HG03521 (cell line): ENCODE measurements around the gene ST3GAL4.
A peak's percentile ranks its signal among the peaks of the same experiment; 100 is the strongest.
"Not testable (repeated sequence)": the region's sequence is repeated elsewhere in the genome, so short reads cannot be mapped to it uniquely, and the experiment has no call there.

Experiments
- ATAC-seq: cut with Tn5 transposase; IDR thresholded peaks from one replicate; pipeline ENCODE4 v1.9.1; 2021; ENCODE audit warnings: mild to moderate bottlenecking, moderate library complexity; ENCODE audit not compliant: unreplicated experiment

ST3GAL4 gene

DNA sequence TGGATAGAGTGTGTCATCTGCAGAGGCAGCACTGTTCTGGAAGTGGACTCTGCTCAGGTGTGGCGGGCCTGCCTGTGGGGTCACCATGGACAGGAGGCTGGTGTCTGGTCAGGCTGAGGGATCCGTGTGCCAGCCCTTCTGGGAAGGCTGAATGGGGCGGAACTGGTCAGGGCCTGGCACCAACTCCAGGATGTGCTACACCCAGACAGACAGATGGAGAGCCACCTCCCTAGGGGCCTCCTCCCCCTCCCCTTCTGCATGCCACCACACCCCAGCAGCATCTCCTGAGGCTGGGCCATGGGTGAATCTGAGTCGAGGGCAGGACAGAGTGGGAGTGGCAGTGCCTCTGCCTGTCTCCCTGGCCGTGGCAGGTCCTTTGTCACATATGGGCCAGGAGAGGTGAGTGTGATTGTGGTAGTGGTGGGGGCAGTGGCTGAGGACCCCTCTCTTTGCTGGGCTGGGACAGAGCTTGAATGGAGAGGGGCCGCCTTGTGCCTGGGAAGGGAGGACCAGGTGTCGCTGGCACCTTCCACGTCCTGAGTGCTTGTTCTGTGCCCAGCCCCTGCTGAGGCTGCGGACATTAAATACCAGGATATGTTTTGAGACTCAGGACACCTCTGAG lies 29.1 kb downstream of the ST3GAL4 start:
- ATAC-seq = no peak

DNA sequence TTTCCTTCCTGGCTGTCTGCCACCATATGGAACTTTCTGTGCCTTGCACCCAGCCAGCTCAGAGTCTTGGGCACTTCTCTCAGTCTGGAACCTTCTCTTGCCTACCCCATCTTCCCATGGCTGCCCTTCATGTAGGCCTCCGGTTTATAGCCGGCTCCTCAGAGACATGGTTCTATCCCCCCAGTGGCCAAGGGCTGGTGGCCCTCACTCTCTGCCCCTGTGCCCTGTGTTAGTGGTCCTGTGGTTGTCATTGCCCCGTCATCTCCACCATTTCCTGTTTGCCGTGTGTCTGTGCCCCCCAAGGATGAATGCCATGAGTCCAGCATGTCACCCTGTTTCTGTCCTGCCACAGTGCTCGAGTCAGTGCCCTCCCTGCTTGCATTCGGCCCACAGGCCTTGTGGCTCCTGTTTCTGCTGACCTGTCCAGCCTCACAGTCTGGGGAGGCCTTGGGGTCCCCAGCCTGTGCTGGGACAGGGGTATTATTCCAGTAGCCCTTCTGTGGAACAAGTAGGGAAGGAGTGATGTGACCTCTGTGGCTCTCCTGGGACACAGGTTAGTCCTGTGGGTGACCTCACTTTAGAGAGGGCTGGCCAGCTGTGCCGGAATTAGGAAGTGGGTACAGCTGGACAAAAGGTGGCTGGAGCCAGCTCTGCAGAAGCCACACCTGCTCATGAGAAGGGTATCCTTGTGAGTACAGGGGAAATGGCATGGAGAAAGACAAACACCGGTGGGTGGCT lies 30.7 kb downstream of the ST3GAL4 start:
- ATAC-seq = no peak

DNA sequence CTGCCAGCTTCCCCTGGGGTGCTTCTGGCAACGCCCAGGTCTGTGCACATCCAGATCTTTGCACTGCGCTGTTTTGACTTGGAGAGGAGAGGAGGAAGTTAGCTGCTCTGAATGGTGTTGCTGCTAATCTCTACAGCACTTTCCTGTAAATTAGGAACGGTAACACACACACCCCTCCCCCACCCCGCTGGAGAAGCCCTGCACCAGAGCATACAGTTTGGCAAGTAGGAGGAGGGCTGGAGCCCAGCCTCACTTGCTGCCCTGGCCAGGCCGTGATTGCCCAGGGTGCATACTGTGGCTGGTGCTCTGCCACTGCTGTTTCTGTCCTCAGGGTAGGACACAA lies 31.2 kb downstream of the ST3GAL4 start:
- ATAC-seq = not testable (repeated sequence)

DNA sequence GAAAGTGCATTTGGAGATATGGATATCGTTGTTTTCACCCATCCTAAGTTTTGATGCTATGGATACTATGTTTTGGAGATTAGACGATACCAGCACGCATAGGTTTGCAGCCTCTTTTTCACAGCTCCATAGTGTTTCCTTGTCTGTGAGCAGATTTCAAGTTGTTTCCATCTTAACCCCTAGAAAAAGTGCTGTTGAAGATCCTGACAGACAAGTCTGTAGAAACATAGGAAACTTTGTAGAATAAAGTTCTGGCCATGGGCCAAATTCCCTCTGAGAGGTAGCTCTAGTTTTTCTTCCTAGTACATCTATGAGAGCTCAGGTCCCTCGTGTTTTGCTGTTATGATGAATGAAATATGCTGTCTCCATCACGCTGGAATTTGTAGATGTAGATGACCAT lies 32.4 kb downstream of the ST3GAL4 start:
- ATAC-seq = no peak

DNA sequence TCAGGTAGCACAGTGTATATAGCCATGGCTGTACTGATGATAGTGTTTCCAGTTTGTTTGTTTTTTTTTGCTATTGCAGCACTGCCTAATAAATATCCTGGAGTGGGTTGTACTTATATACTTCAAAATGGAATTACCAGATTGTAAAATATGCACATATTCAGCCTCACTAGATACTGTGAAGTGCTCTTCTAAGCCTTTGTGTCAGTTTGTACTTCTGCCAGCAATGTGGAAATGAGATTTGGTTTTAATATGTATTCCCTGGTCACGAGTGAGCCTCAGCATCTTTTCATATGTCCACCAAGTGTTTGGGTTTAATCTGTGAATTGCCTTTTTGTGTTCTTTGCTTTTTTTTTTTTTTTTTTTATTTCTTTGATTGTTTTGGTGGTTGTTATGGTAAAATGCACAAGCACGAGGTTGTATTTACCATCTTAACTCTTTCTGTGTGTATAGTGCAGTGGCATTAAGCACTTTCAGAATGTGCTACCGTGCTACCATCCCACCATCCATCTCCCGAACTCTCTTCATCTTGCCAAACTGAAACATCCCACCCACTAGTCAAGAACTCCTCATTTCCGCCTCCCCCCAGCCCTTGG lies 34.9 kb downstream of the ST3GAL4 start:
- ATAC-seq = no peak

DNA sequence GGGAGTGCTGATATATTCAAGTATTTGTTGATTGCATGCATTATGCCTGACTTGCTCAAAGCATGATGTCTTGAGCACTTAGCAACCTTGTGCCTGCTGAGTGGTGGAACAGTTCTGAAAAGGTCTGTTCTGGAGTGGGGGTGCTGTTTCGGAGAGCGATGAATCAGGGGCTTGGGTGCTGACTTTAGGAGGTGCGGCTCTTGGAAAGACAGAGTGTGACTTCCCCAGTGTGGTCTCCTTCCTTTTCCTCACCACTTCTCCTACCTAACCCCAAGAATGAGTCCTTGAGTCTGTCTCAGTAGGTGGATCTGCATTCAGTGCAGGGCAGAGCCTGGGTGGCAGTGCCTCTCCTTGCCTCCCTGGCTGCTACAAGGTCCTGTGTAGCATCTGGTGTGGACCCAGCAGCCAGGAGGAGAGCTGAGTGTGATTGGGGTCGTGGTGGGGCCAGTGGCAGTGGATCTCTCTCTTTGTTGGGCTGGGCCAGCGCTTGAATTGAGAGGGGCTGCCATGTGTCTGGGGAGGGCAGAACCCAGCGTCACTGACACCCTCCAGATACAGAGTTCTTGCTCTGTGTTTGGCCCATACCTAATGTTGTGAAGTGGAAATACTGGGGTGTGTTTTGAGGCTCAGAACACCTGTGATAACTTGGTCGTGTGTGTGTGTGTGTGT lies 35.9 kb downstream of the ST3GAL4 start:
- no peak for ATAC-seq

DNA sequence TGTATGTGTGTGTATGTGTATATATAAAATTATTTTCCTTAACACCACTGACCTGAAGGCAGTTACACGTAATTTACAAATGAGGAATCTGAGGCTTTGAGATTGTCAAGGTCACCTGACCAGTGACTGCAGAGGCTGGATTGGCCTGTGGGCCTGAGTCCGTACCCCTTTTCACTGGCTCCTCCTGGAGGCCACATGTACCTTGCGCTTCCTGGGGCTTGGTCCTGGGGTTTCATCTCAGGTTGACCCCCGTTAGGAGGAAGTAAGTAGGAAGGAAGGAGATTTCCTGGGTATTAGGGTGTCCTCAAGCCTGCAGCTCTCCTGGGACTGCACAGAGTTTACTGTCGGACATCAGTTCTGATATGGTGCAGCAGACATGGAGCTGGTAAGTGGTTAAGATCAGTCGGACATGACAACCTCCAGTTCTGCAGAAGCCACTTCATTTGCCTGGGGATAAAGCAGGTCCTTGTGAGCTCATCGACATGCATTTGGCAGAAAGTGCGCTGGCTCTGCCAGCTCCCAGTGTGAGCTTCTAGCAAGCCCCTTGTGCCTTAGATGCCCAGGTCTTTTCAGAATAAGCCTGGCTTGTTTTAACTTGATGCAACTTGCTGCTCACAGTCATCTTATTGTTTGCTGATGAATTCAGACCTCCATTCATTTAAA lies 36.6 kb downstream of the ST3GAL4 start:
- peak; percentile 64 for ATAC-seq

DNA sequence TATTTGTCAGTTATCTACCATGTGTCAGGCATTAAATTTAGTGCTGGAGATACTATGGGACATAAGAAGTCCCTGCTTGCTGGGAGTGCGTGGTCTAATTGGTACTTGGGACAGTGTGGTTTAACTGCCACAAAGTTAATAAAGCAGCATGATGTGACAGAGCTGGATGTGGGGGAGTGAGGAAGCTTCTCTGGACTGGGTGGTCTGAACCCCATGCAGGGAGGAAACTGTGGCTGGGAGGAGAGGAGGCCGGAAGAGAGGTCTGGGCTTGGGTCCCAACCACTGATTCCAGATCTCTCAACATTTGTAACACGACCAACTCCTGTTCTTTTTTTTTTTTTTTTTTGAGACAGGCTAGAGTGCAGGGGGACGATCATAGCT lies 37.1 kb downstream of the ST3GAL4 start:
- no peak for ATAC-seq

DNA sequence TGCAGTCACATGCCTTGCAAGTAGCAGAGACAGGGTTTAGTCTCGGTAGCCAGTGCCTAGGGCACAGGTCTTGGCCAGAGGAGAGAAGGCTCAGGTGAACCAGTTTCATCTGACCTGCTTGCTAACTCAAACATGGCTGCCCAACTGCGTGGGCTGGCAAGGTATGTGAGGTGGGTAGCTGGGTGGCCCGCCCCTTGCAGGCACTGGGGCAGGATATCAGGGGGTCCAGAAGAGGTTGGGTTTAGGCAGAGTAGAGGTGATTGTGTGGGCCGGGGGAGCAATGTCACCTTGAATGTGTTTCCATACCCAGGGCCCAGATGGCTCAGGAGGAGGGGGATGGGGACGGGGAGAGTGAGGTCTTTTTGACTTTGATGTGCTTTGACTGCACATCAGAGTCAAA lies 37.7 kb downstream of the ST3GAL4 start:
- ATAC-seq = no peak

DNA sequence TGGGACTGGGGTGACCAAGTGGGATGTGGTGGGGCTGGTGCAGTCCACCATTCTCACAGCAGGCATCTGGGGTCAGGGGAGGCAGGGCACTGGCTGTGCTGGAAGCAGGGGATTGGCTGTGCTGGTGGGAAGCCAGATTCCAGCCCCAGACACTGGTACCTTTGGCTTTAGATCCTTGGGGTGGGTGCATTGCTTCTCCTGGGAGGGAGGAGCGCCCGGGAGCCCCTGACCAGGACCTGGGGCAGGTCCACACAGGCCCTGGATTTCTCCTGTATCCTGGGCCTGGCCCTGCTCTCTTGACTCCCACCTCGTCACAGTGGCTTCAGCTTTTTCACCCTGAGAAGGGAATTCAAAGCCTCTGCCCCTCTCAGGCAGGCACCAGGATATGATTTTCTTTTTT lies 38.5 kb downstream of the ST3GAL4 start:
- ATAC-seq = no peak

DNA sequence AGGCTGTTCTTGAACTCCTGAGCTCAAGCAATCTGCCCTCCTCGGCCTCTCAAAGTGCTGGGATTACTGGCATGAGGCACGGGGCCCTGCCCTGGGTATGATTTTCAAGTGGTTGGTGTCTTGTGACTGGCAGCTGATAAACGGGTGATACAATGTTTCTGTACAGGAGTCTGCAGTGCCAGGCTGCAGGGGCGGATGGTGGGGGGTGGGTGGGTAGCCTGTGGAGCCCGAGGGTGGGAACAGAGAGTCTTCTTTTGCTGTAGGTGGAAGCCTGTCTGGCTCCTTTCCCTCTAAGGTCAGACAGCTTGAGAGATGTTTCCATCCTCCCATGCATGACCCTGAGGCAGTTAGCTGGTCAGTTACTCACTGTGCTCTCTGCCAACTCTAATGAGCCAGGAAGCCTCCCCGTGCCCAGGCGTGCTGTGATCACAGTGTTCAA lies 39.2 kb downstream of the ST3GAL4 start:
- not testable (repeated sequence) for ATAC-seq

DNA sequence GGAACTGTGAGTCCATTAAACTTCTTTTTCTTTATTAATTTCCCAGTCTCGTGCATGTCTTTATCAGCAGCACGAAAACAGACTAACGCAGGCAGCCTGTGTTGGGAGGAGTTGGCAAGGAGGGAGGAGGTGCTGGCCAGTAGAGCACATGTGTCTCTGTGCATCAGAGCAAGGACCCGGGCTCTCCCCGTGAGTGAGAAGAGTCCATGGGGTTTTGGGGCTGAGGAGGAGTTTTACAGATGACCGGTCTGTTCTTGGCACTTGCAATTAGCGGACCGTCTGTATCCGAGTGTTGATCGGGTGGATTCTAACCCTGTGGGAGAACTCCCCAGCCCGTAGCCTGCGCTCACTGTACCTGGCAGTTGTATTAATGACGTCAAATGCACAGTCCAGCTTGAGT lies 40.3 kb downstream of the ST3GAL4 start:
- ATAC-seq = not testable (repeated sequence)

DNA sequence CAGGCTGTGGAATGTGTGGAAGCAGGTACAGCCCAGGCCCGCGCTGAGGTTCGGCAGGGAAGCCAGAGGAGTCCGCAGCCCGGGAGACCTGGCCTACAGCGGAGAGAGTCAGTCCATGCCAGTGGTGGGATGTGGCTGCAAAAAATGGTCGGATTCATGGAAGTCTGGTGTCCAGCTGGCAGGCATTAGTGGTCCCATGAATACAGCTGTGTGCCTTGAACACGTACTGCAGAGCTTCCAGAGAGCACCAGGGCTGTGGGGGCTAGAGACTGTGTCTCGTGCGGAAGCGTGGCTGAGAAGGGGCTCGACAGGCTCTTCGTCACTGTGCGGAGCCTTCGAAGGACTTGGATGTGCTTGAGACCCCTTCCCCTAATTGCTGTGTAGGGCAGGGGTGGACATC lies 40.8 kb downstream of the ST3GAL4 start:
- not testable (repeated sequence) for ATAC-seq

DNA sequence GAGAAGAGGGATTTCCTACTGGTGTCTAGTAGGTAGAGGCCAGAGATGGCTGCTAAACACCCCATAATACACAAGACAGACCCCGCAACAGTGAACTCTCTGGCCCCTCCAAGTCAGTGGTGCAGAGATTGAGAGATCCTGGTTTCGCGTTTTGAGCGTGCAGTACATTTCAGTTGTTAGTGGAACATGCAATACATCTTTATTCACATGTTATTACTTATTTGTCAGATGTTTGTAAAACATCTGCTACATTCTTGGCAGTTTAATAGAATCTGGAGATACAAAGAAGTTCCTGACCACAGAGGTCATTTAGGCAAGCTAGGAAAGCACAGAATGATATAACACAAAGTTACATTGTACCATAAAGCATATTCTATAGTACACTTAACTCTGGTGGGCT lies 41.5 kb downstream of the ST3GAL4 start:
- ATAC-seq = no peak

DNA sequence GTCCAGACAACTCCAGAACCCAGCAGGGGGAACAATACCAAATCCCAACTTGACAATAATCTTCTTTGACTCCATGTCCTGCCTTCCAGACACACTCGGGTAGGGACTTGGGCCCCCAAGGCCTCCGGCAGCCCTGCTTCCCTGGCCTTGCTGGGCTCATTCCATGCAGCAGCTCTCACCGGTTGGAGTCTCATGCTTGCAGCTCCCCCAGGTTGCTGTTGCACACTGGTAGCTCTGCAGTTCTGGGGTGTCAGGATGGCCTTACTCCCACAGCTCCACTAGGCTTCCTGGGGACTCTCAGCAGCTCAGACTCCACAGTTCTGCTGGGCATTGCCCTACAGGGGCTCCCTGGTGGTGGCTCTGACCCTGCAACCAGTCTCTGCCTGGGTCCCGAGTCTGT lies 42.8 kb downstream of the ST3GAL4 start:
- ATAC-seq = no peak

DNA sequence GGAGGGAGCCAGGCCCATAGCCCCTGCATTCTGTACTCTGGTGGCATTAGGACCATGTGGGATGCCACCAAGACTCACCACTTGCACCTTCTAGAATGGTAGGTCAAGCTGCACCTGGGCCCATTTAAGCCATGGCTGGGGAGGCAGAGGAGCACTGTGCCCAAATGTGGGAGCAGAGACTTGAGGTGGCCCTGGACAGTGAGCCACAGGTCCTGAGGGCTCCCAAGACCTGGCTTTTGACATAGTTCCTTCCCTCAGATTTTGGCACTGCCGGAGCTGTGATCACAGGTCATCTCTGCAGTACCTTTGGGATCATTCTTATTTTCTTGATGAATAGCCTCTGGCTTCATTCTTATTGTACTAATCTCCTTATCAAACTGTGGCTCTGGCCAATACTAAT lies 43.2 kb downstream of the ST3GAL4 start:
- no peak for ATAC-seq

DNA sequence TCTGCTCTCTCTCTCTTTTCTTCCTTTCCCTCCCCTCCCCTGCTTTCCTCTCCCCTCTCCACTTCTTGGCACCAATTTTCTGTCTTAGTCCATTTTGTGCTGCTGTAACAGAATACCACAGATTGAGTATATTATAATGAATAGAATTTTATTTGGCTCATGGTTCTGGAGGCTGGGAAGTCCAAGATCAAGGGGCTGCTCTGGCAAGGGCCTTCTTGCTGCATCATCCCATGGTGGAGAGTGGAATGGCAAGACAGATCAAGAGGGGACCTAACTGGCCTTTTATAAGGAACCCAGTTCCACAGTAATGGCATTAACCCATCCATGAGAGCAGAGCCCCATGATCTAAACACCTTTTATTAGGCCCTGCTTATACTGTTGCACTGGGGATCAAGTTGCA lies 44.5 kb downstream of the ST3GAL4 start:
- no peak for ATAC-seq

DNA sequence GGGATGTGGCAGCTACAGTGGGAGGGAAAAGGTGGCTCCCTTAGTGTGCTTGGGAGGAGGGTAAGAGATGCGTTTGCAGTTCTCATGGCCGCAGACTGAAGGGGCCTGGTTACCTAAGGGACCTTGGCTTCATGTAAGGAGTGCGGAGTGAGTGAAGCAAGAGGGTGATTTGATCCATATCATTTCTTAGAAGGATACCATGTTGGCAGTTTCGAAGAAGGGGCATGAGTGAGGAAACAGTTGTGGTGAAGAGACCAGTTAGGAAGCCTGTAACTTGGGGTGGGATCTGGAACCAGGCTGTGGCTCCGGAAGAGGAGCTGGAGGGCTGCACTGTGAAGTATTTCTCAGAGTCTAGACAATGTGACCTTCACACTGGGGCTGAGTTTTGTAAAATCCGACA lies 45.0 kb downstream of the ST3GAL4 start:
- no peak for ATAC-seq

DNA sequence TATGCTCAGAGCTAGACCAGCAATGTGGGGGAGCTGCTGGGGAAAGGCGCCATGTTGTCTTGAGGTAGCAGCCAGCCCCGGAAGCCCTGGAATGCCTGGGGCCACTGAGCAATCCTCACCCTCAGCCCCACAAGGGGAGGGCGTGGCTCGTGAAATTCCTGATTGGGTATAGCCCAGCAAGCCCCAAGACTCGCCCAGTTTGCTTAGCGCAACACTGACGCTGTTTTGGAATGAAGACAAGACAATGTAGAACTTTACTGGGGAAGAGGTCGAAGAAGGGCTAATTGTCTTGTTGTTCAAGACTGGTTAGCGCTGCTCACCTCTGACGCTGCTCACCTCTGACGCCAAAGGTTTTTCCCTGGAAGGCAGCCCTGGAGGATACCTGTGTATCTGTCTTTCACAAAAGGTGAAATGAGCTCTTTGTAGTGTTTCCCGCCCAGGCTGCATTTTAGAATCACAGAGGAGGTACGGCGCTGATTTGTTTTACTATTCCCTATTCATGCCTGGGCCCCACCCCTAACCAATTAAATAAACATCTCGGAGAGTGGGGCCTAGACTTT lies 47.6 kb downstream of the ST3GAL4 start:
- ATAC-seq = no peak

DNA sequence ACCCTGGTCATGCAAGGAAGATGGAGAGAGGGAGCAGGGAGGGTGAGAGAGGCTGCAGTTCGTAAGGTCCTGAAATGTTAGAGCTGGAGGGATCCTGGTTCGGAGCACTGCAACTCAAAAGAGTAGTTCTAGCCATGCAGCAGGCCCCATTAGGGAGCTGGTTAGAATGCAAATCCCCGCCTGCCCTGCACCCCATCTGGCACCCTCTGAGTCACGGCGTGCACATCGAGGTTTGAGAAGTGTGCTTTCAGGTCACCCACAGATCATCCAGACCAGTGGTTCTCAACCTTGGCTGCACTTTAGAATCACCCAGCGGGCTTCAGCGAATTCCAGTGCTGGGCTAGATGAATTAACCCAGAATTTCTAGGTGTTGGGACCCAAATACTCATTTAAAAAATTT lies 48.2 kb downstream of the ST3GAL4 start:
- ATAC-seq = peak; percentile 94

DNA sequence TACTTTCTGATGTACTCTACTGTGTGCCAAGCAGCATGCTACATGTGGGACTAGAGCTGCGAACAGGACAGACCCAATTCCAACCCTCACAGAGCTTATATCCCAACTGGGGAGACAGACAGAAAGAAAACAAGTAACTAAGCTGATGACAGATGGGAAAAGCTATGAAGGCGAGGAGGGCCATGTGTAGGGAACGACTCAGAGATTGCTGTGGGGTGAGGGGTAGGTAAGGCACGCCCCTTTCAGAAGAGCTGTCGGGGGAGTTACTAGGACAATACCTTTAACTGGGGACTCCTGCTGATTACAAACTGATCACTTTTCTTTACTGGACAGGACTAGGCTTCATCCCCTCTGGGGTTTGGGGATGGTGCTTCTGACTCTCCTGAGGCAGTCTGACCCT lies 48.9 kb downstream of the ST3GAL4 start:
- ATAC-seq = no peak
